Adrenal gland (tissue), 5 donors: ENCODE data around the gene PXMP2.

Experiments
- CTCF ChIP-seq, 6 experiments: fragments of 450-650 bp in 4 of 6; fragments of 200-600 bp in 2 of 6; sonication (generic) in 1 of 6; IDR thresholded peaks; 1 replicate in 5 of 6; 2 replicates in 1 of 6; pipeline versions ENCODE4 v1.5.1 to v1.8.0; 2016 to 2021; ENCODE audit warnings: antibody characterized with exemption in 6 of 6, mild to moderate bottlenecking in 2 of 6, moderate library complexity in 1 of 6
- POLR2A ChIP-seq, 2 donors: fragments of 450-650 bp; IDR thresholded peaks; one replicate each; pipeline ENCODE4 v1.6.1; 2017; ENCODE audit warnings: antibody characterized with exemption in 2 of 2, mild to moderate bottlenecking in 2 of 2, moderate library complexity in 1 of 2
- donor health status: DM: no; HTN: no; CAD: no.

- TF ChIP-seq CTCF (IDR thresholded peaks at IDR 0.05) (no peak), POLR2A (IDR thresholded peaks at IDR 0.05) (no peak)
These were observed 25.4 kb upstream of the PXMP2 start for GRCh38 chr12:132661972-132662371.
